Glutamatergic neuron (in vitro differentiated cells): ENCODE results near the gene EGLN3. TPM values are rescaled to one million over a fixed set of nuclear protein-coding genes. Genes with fewer than 3 reads are reported as not detected.

Source experiments
- DNase-seq: peaks from one replicate; pipeline ENCODE4 v3.0.0; 2022
- H3K27ac Mint-ChIP-seq: one replicate; pipeline ENCODE4 v1.8.0; 2020; ENCODE audit warnings: mild to moderate bottlenecking, mixed read lengths, inconsistent platforms; ENCODE audit not compliant: unreplicated experiment
- H3K27me3 Mint-ChIP-seq: one replicate; pipeline ENCODE4 v1.8.0; 2020; ENCODE audit warnings: mild to moderate bottlenecking, moderate library complexity, mixed read lengths, inconsistent platforms; ENCODE audit not compliant: unreplicated experiment
- H3K36me3 Mint-ChIP-seq: one replicate; pipeline ENCODE4 v1.8.0; 2020; ENCODE audit warnings: mild to moderate bottlenecking, mixed read lengths, inconsistent platforms; ENCODE audit not compliant: unreplicated experiment
- H3K4me1 Mint-ChIP-seq: one replicate; pipeline ENCODE4 v1.8.0; 2020; ENCODE audit warnings: mild to moderate bottlenecking, low read depth, mixed read lengths, inconsistent platforms; ENCODE audit not compliant: unreplicated experiment
- H3K4me3 Mint-ChIP-seq: one replicate; pipeline ENCODE4 v1.8.0; 2020; ENCODE audit warnings: mild to moderate bottlenecking, mixed read lengths, inconsistent platforms; ENCODE audit not compliant: unreplicated experiment
- H3K9me3 Mint-ChIP-seq: one replicate; pipeline ENCODE4 v1.8.0; 2020; ENCODE audit warnings: mild to moderate bottlenecking, moderate library complexity, mixed read lengths, inconsistent platforms; ENCODE audit not compliant: unreplicated experiment
- total RNA-seq: library from RNA; stranded (reverse); fragmentation: NEBNext Ultra II Directional; extraction: Animal tissue kit (Norgen Biotek cat#: 25700); gene quantifications from one replicate; pipeline ENCODE4 v1.2.1, GENCODE V29; 2021; ENCODE audit not compliant: unreplicated experiment
- TF ChIP-seq, protein P1 (sequence below): fragments of 200-600 bp; sonication (generic); IDR thresholded peaks from one replicate; pipeline ENCODE4 v1.5.0; 2021; ENCODE audit not compliant: partially characterized antibody, unreplicated experiment

EGLN3 gene
- total RNA-seq, 1 donor from 2014 or later: 1.9 TPM

- TF ChIP-seq, protein P1, sequence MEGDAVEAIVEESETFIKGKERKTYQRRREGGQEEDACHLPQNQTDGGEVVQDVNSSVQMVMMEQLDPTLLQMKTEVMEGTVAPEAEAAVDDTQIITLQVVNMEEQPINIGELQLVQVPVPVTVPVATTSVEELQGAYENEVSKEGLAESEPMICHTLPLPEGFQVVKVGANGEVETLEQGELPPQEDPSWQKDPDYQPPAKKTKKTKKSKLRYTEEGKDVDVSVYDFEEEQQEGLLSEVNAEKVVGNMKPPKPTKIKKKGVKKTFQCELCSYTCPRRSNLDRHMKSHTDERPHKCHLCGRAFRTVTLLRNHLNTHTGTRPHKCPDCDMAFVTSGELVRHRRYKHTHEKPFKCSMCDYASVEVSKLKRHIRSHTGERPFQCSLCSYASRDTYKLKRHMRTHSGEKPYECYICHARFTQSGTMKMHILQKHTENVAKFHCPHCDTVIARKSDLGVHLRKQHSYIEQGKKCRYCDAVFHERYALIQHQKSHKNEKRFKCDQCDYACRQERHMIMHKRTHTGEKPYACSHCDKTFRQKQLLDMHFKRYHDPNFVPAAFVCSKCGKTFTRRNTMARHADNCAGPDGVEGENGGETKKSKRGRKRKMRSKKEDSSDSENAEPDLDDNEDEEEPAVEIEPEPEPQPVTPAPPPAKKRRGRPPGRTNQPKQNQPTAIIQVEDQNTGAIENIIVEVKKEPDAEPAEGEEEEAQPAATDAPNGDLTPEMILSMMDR: no peak
- peaks cover 2% of the 10 kb centered on the region for H3K4me1 Mint-ChIP-seq
- no peak overlapping the region for H3K4me3 Mint-ChIP-seq
- H3K36me3 Mint-ChIP-seq: no peaks in the 10 kb centered on the region
- no peaks in the 10 kb centered on the region for H3K9me3 Mint-ChIP-seq
- no peaks in the 10 kb centered on the region for H3K27me3 Mint-ChIP-seq
- H3K27ac Mint-ChIP-seq: no peak overlapping the region
- DNase-seq: no peak
Measured at GRCh38 chr14:33911046-33911445, 39.8 kb downstream of the EGLN3 start.

GRCh38 chr14:33910435-33910834, 40.4 kb downstream of the EGLN3 start:
- no peak for DNase-seq

GRCh38 chr14:33909380-33910084, 41.3 kb downstream of the EGLN3 start:
- Mint-ChIP-seq H3K36me3 (no peaks in the 10 kb centered on the region), H3K27ac (no peak overlapping the region), H3K4me3 (no peak overlapping the region), H3K9me3 (no peaks in the 10 kb centered on the region), H3K27me3 (no peaks in the 10 kb centered on the region), H3K4me1 (no peaks in the 10 kb centered on the region)
- DNase-seq: no peak
- TF ChIP-seq, protein P1: no peak

More at GRCh38 chr14:33910435-33910834, 40.4 kb downstream of the EGLN3 start:
- Mint-ChIP-seq H3K27me3 (no peaks in the 10 kb centered on the region), H3K4me3 (no peak overlapping the region), H3K27ac (no peak overlapping the region), H3K4me1 (peaks cover under 1% of the 10 kb centered on the region), H3K36me3 (no peaks in the 10 kb centered on the region), H3K9me3 (no peaks in the 10 kb centered on the region)
- TF ChIP-seq, protein P1: no peak

DNA sequence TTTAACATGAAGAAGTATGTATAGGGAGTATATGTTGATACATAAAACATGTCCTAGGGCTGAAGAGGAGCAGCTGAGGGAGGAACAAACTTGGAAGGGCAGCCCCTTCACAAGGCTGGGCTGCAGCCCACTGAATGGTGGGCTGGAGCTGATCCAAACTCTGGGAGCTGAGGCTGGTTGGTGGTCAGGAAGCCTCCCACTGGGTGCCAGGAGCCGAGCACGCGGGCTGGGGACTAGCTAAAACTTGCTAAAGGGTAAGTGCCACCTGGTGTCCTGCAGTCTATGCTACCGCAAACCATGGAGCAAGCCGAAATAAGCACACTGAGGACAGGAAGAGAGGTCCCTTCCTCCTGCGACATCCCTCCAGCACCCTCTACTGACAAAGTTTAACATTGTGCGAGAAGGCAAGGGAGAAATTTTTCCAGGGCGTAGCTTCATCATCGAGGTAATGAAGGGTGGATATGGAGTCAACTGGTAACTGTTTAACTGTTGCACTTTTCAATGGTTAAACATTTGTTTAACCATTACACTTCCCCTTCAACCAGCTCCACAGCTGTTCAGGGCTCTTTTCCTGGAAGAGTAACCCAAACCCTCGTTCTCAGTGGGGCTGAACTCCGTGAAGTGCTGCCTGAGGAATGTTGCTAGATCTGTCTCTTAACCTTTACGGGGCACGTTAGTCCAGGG, 42.2 kb downstream of the EGLN3 start:
- DNase-seq: no peak
- no peaks in the 10 kb centered on the region for H3K27me3 Mint-ChIP-seq
- no peaks in the 10 kb centered on the region for H3K36me3 Mint-ChIP-seq
- no peak overlapping the region for H3K27ac Mint-ChIP-seq
- H3K4me3 Mint-ChIP-seq: no peak overlapping the region
- TF ChIP-seq, protein P1: no peak
- H3K9me3 Mint-ChIP-seq: no peaks in the 10 kb centered on the region
- no peaks in the 10 kb centered on the region for H3K4me1 Mint-ChIP-seq

GRCh38 chr14:33906968-33907367, 43.9 kb downstream of the EGLN3 start:
- H3K36me3 Mint-ChIP-seq: no peaks in the 10 kb centered on the region
- DNase-seq: no peak
- peaks cover 2% of the 10 kb centered on the region for H3K9me3 Mint-ChIP-seq
- no peak overlapping the region for H3K27ac Mint-ChIP-seq
- H3K27me3 Mint-ChIP-seq: no peaks in the 10 kb centered on the region
- TF ChIP-seq, protein P1: no peak
- H3K4me1 Mint-ChIP-seq: no peaks in the 10 kb centered on the region
- H3K4me3 Mint-ChIP-seq: no peak overlapping the region
